Left lobe of liver (tissue), 2 donors: ENCODE measurements around the gene HERC4. TPM values are rescaled to one million over a fixed set of nuclear protein-coding genes. Genes with fewer than 3 reads are reported as not detected.

Experiments used
- ATAC-seq: fragments of 200-7000 bp; cut with Tn5 transposase; one replicate; pipeline ENCODE4 v1.9.1; 2020; ENCODE audit warnings: mild to moderate bottlenecking, moderate library complexity
- DNase-seq: peaks from one replicate; pipeline ENCODE4 v3.0.0-alpha.2; 2020; ENCODE audit warnings: low spot score
- total RNA-seq: library from RNA; stranded (reverse); gene quantifications from one replicate; pipeline ENCODE4 v1.2.1, GENCODE V29; 2021
- donor health status: DM: no; HTN: no; CAD: no; lungs with moderate emphysema.
- donor health status: DM: no; HTN: yes; CAD: no.

HERC4 gene
- 21.5 TPM for total RNA-seq

- peak; percentile 95 for DNase-seq
- ATAC-seq, result peak; percentile 96
Observed at GRCh38 chr10:68074775-68075549, at the start of gene HERC4. TSS of gene HERC4 (minus strand) at chr10:68075283. CDS start at chr10:68073108, 2,175 bp downstream.

GRCh38 chr10:68124718-68125117 lies 49.6 kb upstream of the HERC4 start:
- no peak for DNase-seq
- no peak for ATAC-seq

GRCh38 chr10:68121852-68122251 lies 46.8 kb upstream of the HERC4 start:
- no peak for ATAC-seq
- DNase-seq, result no peak

- ATAC-seq, result no peak
- DNase-seq, result no peak
Observed at GRCh38 chr10:68121020-68121743, 46.1 kb upstream of the HERC4 start.

- ATAC-seq, result no peak
- DNase-seq, result no peak
Observed at GRCh38 chr10:68118657-68119056, 43.6 kb upstream of the HERC4 start.

- DNase-seq (no peak), ATAC-seq (peak; percentile 90)
Observed at GRCh38 chr10:68112837-68113236, 37.8 kb upstream of the HERC4 start.

GRCh38 chr10:68111584-68111983 lies 36.5 kb upstream of the HERC4 start:
- ATAC-seq, result no peak
- DNase-seq, result no peak

GRCh38 chr10:68110027-68110426 lies 34.9 kb upstream of the HERC4 start:
- DNase-seq (no peak), ATAC-seq (no peak)

GRCh38 chr10:68109331-68109730 lies 34.2 kb upstream of the HERC4 start, which contains the start of gene MYPN:
TSS of gene MYPN (plus strand) at chr10:68109488. CDS start at chr10:68121439, 11,951 bp downstream.
- DNase-seq (no peak), ATAC-seq (no peak)

- DNase-seq, result no peak
- no peak for ATAC-seq
Observed at GRCh38 chr10:68108653-68109052, 33.6 kb upstream of the HERC4 start.

GRCh38 chr10:68108051-68108450 lies 33.0 kb upstream of the HERC4 start:
- DNase-seq (no peak), ATAC-seq (no peak)

GRCh38 chr10:68107651-68108050 lies 32.6 kb upstream of the HERC4 start:
- no peak for DNase-seq
- ATAC-seq, result no peak

- no peak for DNase-seq
- no peak for ATAC-seq
Observed at GRCh38 chr10:68106656-68107055, 31.6 kb upstream of the HERC4 start.

GRCh38 chr10:68105820-68106219 lies 30.7 kb upstream of the HERC4 start:
- ATAC-seq, result no peak
- no peak for DNase-seq

- no peak for ATAC-seq
- DNase-seq, result no peak
Observed at GRCh38 chr10:68103901-68104300, 28.8 kb upstream of the HERC4 start.

GRCh38 chr10:68103261-68103878 lies 28.3 kb upstream of the HERC4 start:
- no peak for DNase-seq
- no peak for ATAC-seq

- ATAC-seq, result no peak
Observed at GRCh38 chr10:68101066-68101465, 26.0 kb upstream of the HERC4 start.

GRCh38 chr10:68099736-68100135 lies 24.7 kb upstream of the HERC4 start:
- no peak for ATAC-seq
- DNase-seq, result no peak

More at GRCh38 chr10:68101066-68101465, 26.0 kb upstream of the HERC4 start:
- DNase-seq, result no peak

GRCh38 chr10:68096913-68097516 lies 21.9 kb upstream of the HERC4 start:
- DNase-seq, result no peak

GRCh38 chr10:68095153-68095552 lies 20.1 kb upstream of the HERC4 start:
- DNase-seq (no peak), ATAC-seq (no peak)

More at GRCh38 chr10:68096913-68097516, 21.9 kb upstream of the HERC4 start:
- ATAC-seq, result peak; percentile 45

GRCh38 chr10:68092512-68092911 lies 17.4 kb upstream of the HERC4 start:
- ATAC-seq, result no peak

More at GRCh38 chr10:68092512-68092911, 17.4 kb upstream of the HERC4 start:
- no peak for DNase-seq
